Stimulated activated CD8-positive, alpha-beta memory T cell treated with anti-CD3 and anti-CD28 coated beads, Interleukin-4, amount 100 ng/mL, for 4 hours (primary cell): ENCODE data around the gene FYTTD1.

Experiments
- DNase-seq, 2 donors: peaks; one replicate each; pipeline ENCODE4 v3.0.0-alpha.2; 2020; ENCODE audit warnings: low read depth in 2 of 2, low spot score in 1 of 2

The FYTTD1 gene

GRCh38 chr3:197736491-197737318 is 13.0 kb upstream of the FYTTD1 start, which contains the start of gene RUBCN:
Gene RUBCN (minus strand): TSS chr3:197736904. CDS start chr3:197736719, 185 bp downstream.
- peak; percentile 56 to 84 for DNase-seq

DNA sequence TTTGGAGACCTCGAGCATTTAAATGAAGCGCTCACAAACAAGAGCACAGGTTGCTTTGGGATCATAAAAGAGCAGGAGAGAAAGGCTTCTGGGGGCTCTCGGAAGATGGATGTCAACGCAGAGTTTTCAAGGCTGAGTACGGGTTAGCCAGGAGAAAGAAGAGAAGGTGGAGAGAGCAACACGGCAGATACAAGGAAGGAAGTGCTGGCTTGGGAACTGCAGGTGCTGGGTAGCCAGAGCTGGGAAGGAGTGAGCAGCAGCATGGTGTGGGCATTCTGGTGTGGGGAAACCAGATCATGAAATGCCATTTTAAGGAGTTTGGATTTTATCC is 12.4 kb upstream of the FYTTD1 start:
- DNase-seq, result no peak

GRCh38 chr3:197737749-197738462 is 11.8 kb upstream of the FYTTD1 start:
- no peak for DNase-seq

GRCh38 chr3:197742787-197743186 is 6.9 kb upstream of the FYTTD1 start:
- no peak for DNase-seq

DNA sequence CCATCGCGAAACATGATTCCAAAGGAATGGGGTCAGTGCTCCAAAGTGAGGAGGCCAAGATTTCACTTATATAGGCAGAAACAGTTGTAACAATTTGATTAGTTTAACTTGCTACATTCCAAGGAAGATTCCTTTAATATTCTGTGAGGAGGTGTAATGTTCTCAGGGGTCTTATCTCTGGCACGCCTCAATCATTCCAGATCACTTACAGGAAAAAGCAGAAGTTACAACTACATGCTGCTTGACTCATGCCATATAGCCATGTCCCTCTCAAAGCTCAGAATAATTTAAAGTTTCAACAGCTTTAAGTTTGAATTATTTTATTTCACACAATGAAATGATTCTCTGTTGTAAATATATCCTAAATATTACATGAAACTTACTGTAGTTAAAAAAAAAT is 3.5 kb upstream of the FYTTD1 start:
- no peak for DNase-seq

- DNase-seq, result no peak
Measured at GRCh38 chr3:197746801-197747237, 2.9 kb upstream of the FYTTD1 start.

DNA sequence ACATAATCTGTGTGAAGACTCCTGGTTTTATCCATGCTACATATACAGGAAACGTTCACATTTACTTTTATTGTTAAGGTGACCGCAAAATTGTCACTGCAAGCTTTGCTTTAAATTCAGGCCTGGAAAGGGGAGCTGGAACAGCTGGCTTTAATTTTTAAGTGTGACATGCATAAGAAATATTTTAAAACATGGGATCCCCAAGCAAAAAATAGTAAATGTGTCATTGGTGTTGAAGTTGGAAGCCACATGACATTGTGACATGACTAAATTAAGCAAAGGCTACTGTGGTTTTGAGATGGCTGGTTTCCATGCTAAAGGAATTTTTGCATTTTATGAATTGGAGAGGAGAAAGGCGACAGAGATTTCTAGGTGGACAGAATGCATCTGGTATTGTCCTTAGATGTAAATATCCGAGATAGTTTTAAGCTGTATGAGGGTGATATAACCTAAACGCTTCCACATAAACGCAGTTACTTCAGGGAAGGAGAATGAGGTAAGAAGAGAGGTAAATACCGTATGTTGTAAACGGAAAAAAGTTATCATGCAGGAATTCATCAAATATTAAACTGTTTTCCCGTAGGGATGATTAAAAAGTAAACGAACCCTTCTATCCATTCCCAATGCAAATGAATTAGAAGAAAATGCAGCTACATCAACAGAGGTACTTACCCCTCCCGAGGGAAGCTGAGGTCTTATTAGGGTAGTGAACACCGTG is 927 bp upstream of the FYTTD1 start:
- DNase-seq, result no peak

- DNase-seq, result no peak
Measured at GRCh38 chr3:197749315-197749600, 425 bp upstream of the FYTTD1 start.

DNA sequence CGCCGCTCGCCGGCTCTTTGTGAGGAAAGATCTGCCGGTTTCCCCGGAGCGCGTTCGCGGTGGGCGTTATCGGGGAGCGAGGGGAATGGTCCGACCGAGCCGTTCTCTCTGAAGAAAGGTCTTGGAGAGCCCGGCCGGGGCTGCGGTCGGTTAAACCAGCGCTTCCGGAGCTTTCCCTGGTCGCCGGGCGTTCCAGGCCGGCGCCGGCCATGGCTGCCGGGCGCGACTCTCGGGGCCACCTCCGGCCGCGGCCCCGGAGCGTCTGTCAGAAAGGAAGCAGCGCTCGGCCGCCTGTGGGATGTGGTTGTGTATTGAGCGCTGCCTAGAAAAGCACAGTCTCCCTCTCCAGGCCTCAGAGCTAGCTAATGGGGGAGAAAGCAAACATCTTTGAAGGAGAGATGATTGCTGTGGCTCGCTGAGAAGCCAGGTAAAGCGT is 731 bp downstream of the FYTTD1 start:
- peak in 1 of 2 donors; percentile 27 for DNase-seq

GRCh38 chr3:197750858-197751737 is 1.4 kb downstream of the FYTTD1 start:
- DNase-seq, result peak in 1 of 2 donors; percentile 6

- DNase-seq, result no peak
Measured at GRCh38 chr3:197752107-197752506, 2.4 kb downstream of the FYTTD1 start.

GRCh38 chr3:197753263-197753662 is 3.6 kb downstream of the FYTTD1 start:
- no peak for DNase-seq

DNA sequence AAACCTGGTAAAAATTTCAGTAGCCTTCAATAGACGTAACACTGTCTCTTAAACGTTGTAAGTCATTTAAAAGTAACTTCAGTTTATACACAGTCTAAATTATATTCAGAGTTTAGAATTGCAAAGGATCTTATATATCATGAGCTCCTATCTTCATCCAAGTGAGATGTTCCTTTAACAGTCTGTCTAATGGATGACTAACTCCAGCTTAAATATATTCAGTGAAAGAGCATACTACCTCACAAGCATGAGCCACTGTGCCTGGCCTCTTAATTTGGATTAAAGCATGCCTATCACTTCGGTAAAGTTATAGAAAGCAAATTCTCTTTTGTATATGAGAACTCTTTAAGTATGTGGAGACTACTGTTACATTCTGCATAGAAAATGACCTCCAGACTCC is 7.0 kb downstream of the FYTTD1 start:
- DNase-seq, result no peak

DNA sequence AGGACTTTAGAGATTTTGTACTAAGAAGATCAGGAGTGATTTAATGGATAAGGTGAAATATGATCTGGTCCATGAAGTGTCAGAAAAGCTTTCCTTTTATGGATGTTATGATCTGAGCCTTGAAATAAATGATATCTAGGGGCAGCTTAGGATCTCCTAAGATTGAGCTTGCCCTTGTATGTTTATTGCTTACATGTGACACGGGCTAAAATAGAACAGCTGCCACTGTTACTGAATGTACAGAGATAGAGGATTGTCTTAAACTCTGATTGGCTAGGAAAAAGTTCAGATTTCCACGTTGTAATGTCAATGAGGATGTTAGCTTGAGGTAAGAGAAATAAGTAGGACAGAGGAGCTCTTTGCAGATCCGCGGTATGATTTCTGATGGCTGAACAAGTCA is 8.8 kb downstream of the FYTTD1 start:
- no peak for DNase-seq

- DNase-seq, result no peak
Measured at GRCh38 chr3:197761784-197762183, 12.1 kb downstream of the FYTTD1 start.

DNA sequence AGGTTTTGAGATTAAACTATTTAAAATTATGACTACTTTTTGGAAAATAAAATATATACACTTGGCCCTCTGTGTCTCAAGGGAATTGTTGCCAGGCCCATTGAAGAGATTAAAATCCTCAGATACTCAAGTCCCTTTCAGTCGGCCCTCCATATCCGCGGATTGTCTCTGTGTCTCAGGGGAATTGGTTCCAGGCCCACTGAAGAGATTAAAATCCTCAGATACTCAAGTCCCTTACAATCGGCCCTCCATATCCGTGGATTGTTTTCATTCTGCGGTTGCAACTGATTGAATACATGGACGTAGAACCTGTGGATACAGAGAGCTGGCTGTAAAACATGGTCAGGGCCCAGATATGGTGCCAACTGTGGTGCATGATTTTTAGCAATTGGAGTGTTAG is 25.6 kb downstream of the FYTTD1 start:
- DNase-seq, result no peak

DNA sequence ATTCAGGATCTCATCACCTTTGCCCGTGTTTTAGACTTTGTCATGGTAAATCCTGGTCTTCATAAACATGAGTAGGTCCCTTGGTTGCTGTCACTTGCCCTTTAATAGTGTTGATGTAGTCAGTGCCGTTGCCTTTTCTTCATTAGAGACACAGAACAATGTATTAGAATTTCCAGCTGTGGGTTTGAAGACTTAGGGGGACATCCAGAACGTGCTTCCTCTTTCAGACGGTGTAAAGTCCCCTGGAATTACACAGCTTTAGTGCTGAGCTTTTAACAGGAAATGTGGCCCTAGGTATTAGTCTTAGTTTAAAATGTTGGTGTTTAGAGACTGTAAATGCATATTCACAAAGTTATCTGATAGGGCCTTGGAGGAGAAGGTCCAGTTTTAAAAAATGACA is 32.5 kb downstream of the FYTTD1 start:
- DNase-seq, result no peak

- no peak for DNase-seq
Measured at GRCh38 chr3:197784019-197784585, 34.4 kb downstream of the FYTTD1 start.

DNA sequence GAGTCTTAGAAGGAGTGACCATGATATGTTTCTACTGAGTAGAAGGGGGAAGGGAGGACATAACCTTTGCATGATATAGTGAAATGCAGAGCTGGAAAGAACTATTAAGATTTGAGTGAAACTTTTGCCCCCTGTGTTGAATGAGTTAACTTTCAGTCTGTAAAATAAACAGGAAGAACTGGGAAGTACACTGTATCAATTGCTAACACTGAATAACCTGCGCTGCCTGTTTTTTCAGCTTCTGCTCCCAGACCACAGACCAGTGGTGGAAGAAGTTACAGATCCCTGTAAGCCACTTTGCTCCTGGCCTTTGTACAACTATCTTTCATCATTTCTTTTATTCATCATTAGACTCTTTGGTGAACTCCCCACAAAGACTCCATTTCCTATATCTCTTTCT is 37.7 kb downstream of the FYTTD1 start:
- DNase-seq, result no peak

DNA sequence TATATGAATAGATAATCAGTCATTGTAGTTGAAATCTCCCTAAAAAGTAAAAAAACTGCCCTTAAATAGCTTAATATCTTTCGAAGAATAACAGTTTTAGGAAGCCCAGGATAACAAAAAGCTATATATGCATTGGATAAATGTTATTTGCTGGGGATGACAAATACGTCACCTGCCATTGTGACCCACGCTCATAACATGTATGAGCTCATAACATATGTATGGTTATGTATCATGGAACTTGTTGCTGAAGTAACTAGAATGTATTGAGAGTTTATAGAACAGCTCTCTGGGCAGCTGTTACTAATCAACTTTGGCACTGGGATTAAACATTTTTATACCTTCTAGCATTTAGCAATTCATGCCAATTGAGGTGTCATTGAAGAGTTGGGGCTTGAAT is 39.6 kb downstream of the FYTTD1 start:
- DNase-seq, result no peak

DNA sequence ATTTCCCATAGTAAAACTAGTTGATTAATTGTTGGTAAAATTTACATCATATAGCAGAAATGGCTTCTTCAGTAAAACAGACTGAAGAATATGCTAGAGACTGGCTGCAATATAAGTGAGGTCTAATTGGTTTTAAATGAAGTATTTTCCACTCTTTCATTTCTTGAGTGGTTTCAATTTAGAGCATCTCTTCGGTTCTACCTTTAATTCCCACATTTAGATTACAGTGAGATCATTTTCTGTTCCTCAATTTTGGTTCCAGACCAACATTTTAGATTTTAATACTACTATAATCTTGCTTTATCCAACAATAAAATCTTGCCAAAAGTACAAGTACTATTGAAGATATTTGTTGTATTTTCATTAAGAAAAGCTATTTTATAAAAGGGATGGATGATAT is 40.4 kb downstream of the FYTTD1 start:
- no peak for DNase-seq
